Measurements from ENCODE around the gene SPSB3. TPM values are rescaled to one million over a fixed set of nuclear protein-coding genes. Genes with fewer than 3 reads are reported as not detected.

SPSB3 gene
- total and polyA plus RNA-seq, 2 of the 4 experiments (the other 2 are of a cell fraction) = 9.1 to 30.8 TPM

- POLR2A ChIA-PET (ENCODE audit: unreplicated experiment) = no interaction called here
- peaks cover 64% of the 10 kb centered on the region for H3K36me3 ChIP-seq (ENCODE audit: control insufficient read depth, insufficient read depth, low read length)
These were observed 53.3 kb downstream of the SPSB3 start for GRCh38 chr16:1729026-1729425.

More at GRCh38 chr16:1729026-1729425, 53.3 kb downstream of the SPSB3 start:
- H4K5ac ChIP-seq (ENCODE audit: low read depth, low read length) = no peak overlapping the region
- H2AK9ac ChIP-seq (replicated peaks; ENCODE audit: low read depth, low read length, poor library complexity) = no peak overlapping the region
- H2BK120ac ChIP-seq (ENCODE audit: low read depth, low read length) = no peak overlapping the region
- in situ Hi-C loops (cut with MboI; ENCODE audit: low sequenced_read_pairs) = no loop called here
- H3K9ac ChIP-seq (ENCODE audit: low read depth, low read length) = no peak overlapping the region
- BruUV-seq (replicated peaks) = no TSS peak
- no peak overlapping the region for H2BK20ac ChIP-seq (ENCODE audit: low read depth, low read length)
- no peak overlapping the region for H3K23ac ChIP-seq (ENCODE audit: low read depth, low read length)
- H3K27me3 ChIP-seq (ENCODE audit: control insufficient read depth, insufficient read depth, low read length) = no peaks in the 10 kb centered on the region
- H3K9me1 ChIP-seq (ENCODE audit: insufficient read depth, low read length) = peaks cover 4% of the 10 kb centered on the region; the same call in 1 of the 2 replicates
- 98% methylated on average over 18 of the region's 18 CpGs; no CpG with 5 or more reads in 1 of the 2 experiments for WGBS, 2 experiments (ENCODE audit: extremely low coverage in 2 of 2, insufficient read length in 1 of 2)
- DNase-seq (no peak), ATAC-seq (ENCODE audit: low read depth) (no peak)
- no peak overlapping the region for H4K91ac ChIP-seq (ENCODE audit: insufficient read depth, low read depth, low read length)
- intact Hi-C loops (cut with micrococcal nuclease) = no loop called here
- no peaks in the 10 kb centered on the region for H3K4me1 ChIP-seq (ENCODE audit: control insufficient read depth, insufficient read depth, low read length)
- no peaks in the 10 kb centered on the region for H3K9me3 ChIP-seq (ENCODE audit: control insufficient read depth, insufficient read depth, low read length)
- H3K79me1 ChIP-seq (ENCODE audit: low read depth in 1 of 2, low read length in 2 of 2) = peaks cover 11 to 47% of the 10 kb centered on the region in 2 experiments; a peak in 3 of 4 replicates
- no peak overlapping the region for H2AK5ac ChIP-seq (ENCODE audit: low read depth, low read length)
- no peak overlapping the region for H3K18ac ChIP-seq (ENCODE audit: low read depth, low read length)
- H3K4ac ChIP-seq (ENCODE audit: low read depth, low read length) = no peak overlapping the region
- no peak overlapping the region for H3K14ac ChIP-seq (replicated peaks; ENCODE audit: low read depth, low read length)
- H4K8ac ChIP-seq (ENCODE audit: low read depth in 2 of 2, low read length in 2 of 2) = no peak overlapping the region
- no peak overlapping the region for H2AFZ ChIP-seq (replicated peaks; ENCODE audit: low read length, poor library complexity)
- no peak overlapping the region for H3K4me2 ChIP-seq (ENCODE audit: low read depth, low read length)
- dilution Hi-C loops (cut with HindIII; ENCODE audit: low sequenced_read_pairs, unreplicated experiment) = no loop called here
- CTCF ChIA-PET = no interaction called here
- H3K27ac ChIP-seq (ENCODE audit: insufficient read depth, low read length) = no peak overlapping the region
- H2BK5ac ChIP-seq (ENCODE audit: low read depth, low read length, poor library complexity, severe bottlenecking) = no peak overlapping the region
- TF ChIP-seq RCOR1 (IDR thresholded peaks at IDR 0.05; ENCODE audit: insufficient replicate concordance, low read length) = no peak
- no peak for TF ChIP-seq MAZ (IDR thresholded peaks at IDR 0.05; ENCODE audit: borderline replicate concordance, low read depth, low read length)
- TF ChIP-seq NFE2L2 (IDR thresholded peaks at IDR 0.05; ENCODE audit: low read depth, low read length) = no peak
- TF ChIP-seq RAD21 (IDR thresholded peaks at IDR 0.05; ENCODE audit: low read length) = no peak
- no peak for TF ChIP-seq CEBPB (IDR thresholded peaks at IDR 0.05; ENCODE audit: low read depth, low read length)
- TF ChIP-seq SMC3 (IDR thresholded peaks at IDR 0.05; ENCODE audit: low read depth, low read length) = no peak
- no peak for TF ChIP-seq RFX5 (IDR thresholded peaks at IDR 0.05; ENCODE audit: low read depth, low read length)
- no peak for TF ChIP-seq MAFK (IDR thresholded peaks at IDR 0.05; ENCODE audit: low read depth, low read length)
- no peak for TF ChIP-seq POLR2A (IDR thresholded peaks at IDR 0.05; ENCODE audit: low read depth, low read length)
- no peak for TF ChIP-seq USF2 (IDR thresholded peaks at IDR 0.05; ENCODE audit: low read depth, low read length)
- TF ChIP-seq ELK1 (IDR thresholded peaks at IDR 0.05; ENCODE audit: borderline replicate concordance, low read depth, low read length) = no peak
- H4K20me1 ChIP-seq (ENCODE audit: insufficient read depth, low read length) = peaks cover 28% of the 10 kb centered on the region
- H3K56ac ChIP-seq (ENCODE audit: extremely low read depth, insufficient read depth, low read length) = no peak overlapping the region
- no peak overlapping the region for H2BK15ac ChIP-seq (ENCODE audit: low read depth, low read length)
- no peak overlapping the region for H3K4me3 ChIP-seq (ENCODE audit: insufficient read depth, low read depth, low read length)

Measured in IMR-90 (cell line).